ENCODE results near the gene TCOF1. TPM values are rescaled to one million over a fixed set of nuclear protein-coding genes. Genes with fewer than 3 reads are reported as not detected.

The TCOF1 gene
- total RNA-seq, 2 experiments from 2014 or later: 40.4 to 43.2 TPM

DNA sequence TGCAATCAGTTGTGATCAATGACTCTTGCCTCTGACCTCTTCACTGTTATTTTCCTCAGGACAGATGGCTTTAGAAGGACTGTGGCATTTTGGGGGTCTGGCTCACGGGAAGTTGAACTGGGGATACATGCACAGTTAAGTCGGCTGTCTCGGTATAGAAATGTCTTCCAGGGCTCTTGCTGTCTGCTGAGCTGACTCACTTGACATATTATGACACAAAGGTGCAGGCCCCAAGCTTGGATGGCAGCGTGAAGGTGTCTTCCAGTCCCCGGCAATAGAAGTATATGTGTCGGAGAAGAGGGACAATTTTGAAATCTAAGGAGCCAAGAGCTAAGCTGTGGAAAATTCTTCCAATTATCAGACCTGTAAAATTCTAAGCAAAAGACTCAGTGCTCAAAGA, 45.0 kb upstream of the TCOF1 start:
- POLR2A ChIA-PET: no interaction called here

GRCh38 chr5:150313501-150313900, 44.0 kb upstream of the TCOF1 start:
- intact Hi-C loops (cut with DNase I, micrococcal nuclease): no loop called here
- CTCF ChIA-PET: no interaction called here

More for the DNA sequence above, 45.0 kb upstream of the TCOF1 start:
- CTCF ChIA-PET: no interaction called here
- H3K36me3 ChIP-seq (ENCODE audit: insufficient read depth, low read length): no peaks in the 10 kb centered on the region
- Mint-ChIP-seq H3K27me3 (no peaks in the 10 kb centered on the region), H3K4me3 (no peak overlapping the region), H3K4me1 (ENCODE audit: low read depth) (no peaks in the 10 kb centered on the region), H3K9me3 (no peaks in the 10 kb centered on the region), H3K36me3 (ENCODE audit: low read depth) (no peaks in the 10 kb centered on the region), H3K27ac (no peak overlapping the region)
- peaks cover 0 to 3% of the 10 kb centered on the region in 2 experiments for H3K27me3 ChIP-seq (ENCODE audit: control insufficient read depth in 1 of 2, insufficient read depth in 2 of 2, low read length in 2 of 2)
- no peaks in the 10 kb centered on the region for H3K4me1 ChIP-seq (ENCODE audit: insufficient read depth, low read length)
- no peaks in the 10 kb centered on the region for H3K9me3 ChIP-seq (ENCODE audit: control insufficient read depth in 1 of 2, insufficient read depth in 1 of 2, low read length in 2 of 2)
- H3K27ac ChIP-seq (ENCODE audit: low read depth in 1 of 2, low read length in 2 of 2): no peak overlapping the region
- TF ChIP-seq, protein P1, sequence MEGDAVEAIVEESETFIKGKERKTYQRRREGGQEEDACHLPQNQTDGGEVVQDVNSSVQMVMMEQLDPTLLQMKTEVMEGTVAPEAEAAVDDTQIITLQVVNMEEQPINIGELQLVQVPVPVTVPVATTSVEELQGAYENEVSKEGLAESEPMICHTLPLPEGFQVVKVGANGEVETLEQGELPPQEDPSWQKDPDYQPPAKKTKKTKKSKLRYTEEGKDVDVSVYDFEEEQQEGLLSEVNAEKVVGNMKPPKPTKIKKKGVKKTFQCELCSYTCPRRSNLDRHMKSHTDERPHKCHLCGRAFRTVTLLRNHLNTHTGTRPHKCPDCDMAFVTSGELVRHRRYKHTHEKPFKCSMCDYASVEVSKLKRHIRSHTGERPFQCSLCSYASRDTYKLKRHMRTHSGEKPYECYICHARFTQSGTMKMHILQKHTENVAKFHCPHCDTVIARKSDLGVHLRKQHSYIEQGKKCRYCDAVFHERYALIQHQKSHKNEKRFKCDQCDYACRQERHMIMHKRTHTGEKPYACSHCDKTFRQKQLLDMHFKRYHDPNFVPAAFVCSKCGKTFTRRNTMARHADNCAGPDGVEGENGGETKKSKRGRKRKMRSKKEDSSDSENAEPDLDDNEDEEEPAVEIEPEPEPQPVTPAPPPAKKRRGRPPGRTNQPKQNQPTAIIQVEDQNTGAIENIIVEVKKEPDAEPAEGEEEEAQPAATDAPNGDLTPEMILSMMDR (IDR thresholded peaks at IDR 0.05): no peak
- intact Hi-C loops (cut with DNase I, micrococcal nuclease): no loop called here
- H3K4me3 ChIP-seq (ENCODE audit: low read length): no peak overlapping the region
- no peak for ATAC-seq (ENCODE audit: poor library complexity)
- no peak for DNase-seq

GRCh38 chr5:150313921-150314716, 43.4 kb upstream of the TCOF1 start:
- ATAC-seq (ENCODE audit: poor library complexity): no peak
- ChIA-PET POLR2A (no interaction called here), CTCF (no interaction called here)
- Mint-ChIP-seq H3K27ac (no peak overlapping the region), H3K4me3 (no peak overlapping the region), H3K9me3 (no peaks in the 10 kb centered on the region), H3K27me3 (no peaks in the 10 kb centered on the region), H3K4me1 (ENCODE audit: low read depth) (no peaks in the 10 kb centered on the region), H3K36me3 (ENCODE audit: low read depth) (no peaks in the 10 kb centered on the region)
- H3K4me3 ChIP-seq (ENCODE audit: low read length): no peak overlapping the region
- no peak overlapping the region for H3K27ac ChIP-seq (ENCODE audit: low read depth in 1 of 2, low read length in 2 of 2)
- DNase-seq: no peak
- H3K36me3 ChIP-seq (ENCODE audit: insufficient read depth, low read length): no peaks in the 10 kb centered on the region
- TF ChIP-seq, protein P1 (IDR thresholded peaks at IDR 0.05): no peak
- H3K4me1 ChIP-seq (ENCODE audit: insufficient read depth, low read length): no peaks in the 10 kb centered on the region
- H3K9me3 ChIP-seq (ENCODE audit: control insufficient read depth in 1 of 2, insufficient read depth in 1 of 2, low read length in 2 of 2): no peaks in the 10 kb centered on the region
- H3K27me3 ChIP-seq (ENCODE audit: control insufficient read depth in 1 of 2, insufficient read depth in 2 of 2, low read length in 2 of 2): peaks cover 0 to 3% of the 10 kb centered on the region in 2 experiments
- intact Hi-C loops (cut with DNase I, micrococcal nuclease): no loop called here

More at GRCh38 chr5:150313501-150313900, 44.0 kb upstream of the TCOF1 start:
- Histone ChIP-seq H3K27ac (ENCODE audit: low read depth in 1 of 2, low read length in 2 of 2) (no peak overlapping the region), H3K27me3 (ENCODE audit: control insufficient read depth in 1 of 2, insufficient read depth in 2 of 2, low read length in 2 of 2) (peaks cover 0 to 3% of the 10 kb centered on the region in 2 experiments), H3K4me1 (ENCODE audit: insufficient read depth, low read length) (no peaks in the 10 kb centered on the region), H3K4me3 (ENCODE audit: low read length) (no peak overlapping the region), H3K9me3 (ENCODE audit: control insufficient read depth in 1 of 2, insufficient read depth in 1 of 2, low read length in 2 of 2) (no peaks in the 10 kb centered on the region), H3K36me3 (ENCODE audit: insufficient read depth, low read length) (no peaks in the 10 kb centered on the region)
- Mint-ChIP-seq H3K27me3 (no peaks in the 10 kb centered on the region), H3K27ac (no peak overlapping the region), H3K4me3 (no peak overlapping the region), H3K36me3 (ENCODE audit: low read depth) (no peaks in the 10 kb centered on the region), H3K9me3 (no peaks in the 10 kb centered on the region), H3K4me1 (ENCODE audit: low read depth) (no peaks in the 10 kb centered on the region)
- ATAC-seq (ENCODE audit: poor library complexity) (no peak), DNase-seq (no peak)
- POLR2A ChIA-PET: no interaction called here
- TF ChIP-seq, protein P1 (IDR thresholded peaks at IDR 0.05): no peak
